ENCODE measurements around the gene PRTN3. TPM values are rescaled to one million over a fixed set of nuclear protein-coding genes. Genes with fewer than 3 reads are reported as not detected.

PRTN3 gene
- total RNA-seq, 1 experiment from 2014 or later, result 2.7 TPM

GRCh38 chr19:797528-798414, 43.0 kb upstream of the PRTN3 start:
- DNase-seq (ENCODE audit: low read depth, low spot score) (peak; percentile 59), ATAC-seq (peak; percentile 47)
- no peaks in the 10 kb centered on the region for H3K27me3 ChIP-seq (ENCODE audit: insufficient read depth, low read length)
- ChIA-PET RAD21 (ENCODE audit: low non-redundant PET in 1 of 2, low total read pairs in 2 of 2, uncharacterized antibody in 2 of 2, unreplicated experiment in 2 of 2) (no interaction called here), CTCF (no interaction called here), POLR2A (interaction anchor here (0.8 to 1.0 kb wide), 3 partner anchors 25 to 45 kb away, joined by 3 to 5 read pairs (median 4); no protein-coding TSS in a partner anchor)
- TF ChIP-seq SRF (IDR thresholded peaks at IDR 0.05; ENCODE audit: low read depth) (no peak), TCF7L2 (IDR thresholded peaks at IDR 0.05; ENCODE audit: borderline replicate concordance, extremely low read depth, insufficient read depth, insufficient read length) (no peak), POLR2AphosphoS5 (IDR thresholded peaks at IDR 0.05; ENCODE audit: low read depth, low read length) (no peak; the same call in 1 of the 2 replicates), ZFX (IDR thresholded peaks at IDR 0.05) (peak; percentile 43; the same call in 1 of the 2 replicates), SIN3A (IDR thresholded peaks at IDR 0.05; ENCODE audit: low read depth) (peak; percentile 14; the same call in 1 of the 2 replicates), ELF1 (IDR thresholded peaks at IDR 0.05; ENCODE audit: borderline replicate concordance, low read depth) (no peak), ATF3 (IDR thresholded peaks at IDR 0.05) (no peak), YY1 (IDR thresholded peaks at IDR 0.05; ENCODE audit: extremely low read depth, insufficient replicate concordance, low read depth, low read length) (peak; percentile 61), REST (IDR thresholded peaks at IDR 0.05; ENCODE audit: low read depth) (no peak), ZBTB33 (IDR thresholded peaks at IDR 0.05; ENCODE audit: extremely low read depth, insufficient replicate concordance, low read length) (peak; percentile 56), MAX (IDR thresholded peaks at IDR 0.05) (peak; percentile 38; the same call in 1 of the 2 replicates)
- peak overlapping the region; percentile 94 for H3K4me2 ChIP-seq (ENCODE audit: low read length)
- no peaks in the 10 kb centered on the region for H3K9me2 ChIP-seq (ENCODE audit: insufficient read depth)
- no TSS peak for BruUV-seq (replicated peaks)
- peaks cover 50% of the 10 kb centered on the region for H3K79me2 ChIP-seq (ENCODE audit: insufficient read depth, low read length)
- H2AFZ ChIP-seq (ENCODE audit: low read depth, low read length, poor library complexity, severe bottlenecking), result no peak overlapping the region
- H3K27ac ChIP-seq (ENCODE audit: low read depth, low read length), result peak overlapping the region; percentile 88
- H3K36me3 ChIP-seq (ENCODE audit: control insufficient read depth in 1 of 2, insufficient read depth in 2 of 2, low read length in 2 of 2), result peaks cover 16 to 45% of the 10 kb centered on the region in 2 experiments; a peak in 3 of 4 replicates
- H3K9ac ChIP-seq (ENCODE audit: low read length), result peak overlapping the region; percentile 92
- H4K20me1 ChIP-seq (ENCODE audit: insufficient read depth), result peaks cover 41% of the 10 kb centered on the region; the same call in 1 of the 2 replicates
- intact Hi-C loops (cut with micrococcal nuclease), result loop anchor here (1.0 to 10.0 kb wide), 3 partner anchors 135 to 447 kb away; partner anchors contain the start of genes ATP5F1D, MIDN, RNF126 and RNU6-2
- H3K9me3 ChIP-seq (ENCODE audit: control insufficient read depth in 1 of 2, insufficient read depth in 1 of 2, low read depth in 1 of 2, low read length in 2 of 2), result no peaks in the 10 kb centered on the region
- peaks cover 17 to 36% of the 10 kb centered on the region in 2 experiments for H3K4me1 ChIP-seq (ENCODE audit: control insufficient read depth in 1 of 2, insufficient read depth in 2 of 2, low read length in 2 of 2)
- H3K4me3 ChIP-seq (replicated peaks in 1 of 2; ENCODE audit: low read depth in 1 of 2, low read length in 2 of 2), result peak overlapping the region; percentile 81 to 88

All from HCT116 (cell line).